Measurements from ENCODE around the gene ARHGAP27. TPM values are rescaled to one million over a fixed set of nuclear protein-coding genes. Genes with fewer than 3 reads are reported as not detected.
A peak's percentile ranks its signal among the peaks of the same experiment; 100 is the strongest.
"Not testable (repeated sequence)": the region's sequence is repeated elsewhere in the genome, so short reads cannot be mapped to it uniquely, and the experiment has no call there.

Gene ARHGAP27
- total RNA-seq, 4 donors from 2014 or later, result 194 to 489 (median 294) TPM

GRCh38 chr17:45451131-45451530, 18.5 kb upstream of the ARHGAP27 start:
- H3K36me3 ChIP-seq, result no peaks in the 10 kb centered on the region
- no peaks in the 10 kb centered on the region for H3K27me3 ChIP-seq
- H3K4me3 ChIP-seq, result no peak overlapping the region
- no peak for TF ChIP-seq POLR2AphosphoS5 (IDR thresholded peaks at IDR 0.05)
- H3K9me3 ChIP-seq, result no peaks in the 10 kb centered on the region
- H3K4me1 ChIP-seq, result peaks cover 0 to 17% (median 7%) of the 10 kb centered on the region in 4 donors
- intact Hi-C loops (cut with DNase I; ENCODE audit: low total_unique reads), result no loop called here
- no peak for DNase-seq
- in situ Hi-C loops (cut with MboI; ENCODE audit: low pct_ligation_motif_present in 1 of 4, low pct_unique_long_range_greater_than_20kb in 1 of 4, low sequenced_read_pairs in 3 of 4), result no loop called here
- H3K27ac ChIP-seq, result no peak overlapping the region
- 88% methylated on average over 8 of the region's 8 CpGs; no CpG with 5 or more reads in 1 of the 2 donors for WGBS, 2 donors (ENCODE audit: low coverage in 1 of 2)

GRCh38 chr17:45449708-45450329, 17.1 kb upstream of the ARHGAP27 start:
- H3K9me3 ChIP-seq; H3K4me3 ChIP-seq; H3K27ac ChIP-seq; H3K27me3 ChIP-seq; H3K36me3 ChIP-seq; DNase-seq; intact Hi-C loops (cut with DNase I; ENCODE audit: low total_unique reads): not testable (repeated sequence)
- H3K4me1 ChIP-seq, result peaks cover 0 to 17% (median 7%) of the 10 kb centered on the region in 4 donors
- in situ Hi-C loops (cut with MboI; ENCODE audit: low pct_ligation_motif_present in 1 of 4, low pct_unique_long_range_greater_than_20kb in 1 of 4, low sequenced_read_pairs in 3 of 4), result loop anchor here in 1 of 4 donors (25.0 kb wide), 1 partner anchor 137 kb away; no protein-coding TSS in a partner anchor
- WGBS, 2 donors (ENCODE audit: low coverage in 1 of 2), result 86 to 98% methylated on average over 1 of the region's 1 CpG

- H3K27me3 ChIP-seq; H3K9me3 ChIP-seq; H3K36me3 ChIP-seq; DNase-seq; H3K4me3 ChIP-seq; intact Hi-C loops (cut with DNase I; ENCODE audit: low total_unique reads): not testable (repeated sequence)
- peak overlapping the region in 1 of 4 donors; percentile 17 for H3K27ac ChIP-seq
- H3K4me1 ChIP-seq, result peaks cover 0 to 17% (median 7%) of the 10 kb centered on the region in 4 donors
- WGBS, 2 donors (ENCODE audit: low coverage in 1 of 2), result 97 to 100% methylated on average over 1 of the region's 1 CpG
- in situ Hi-C loops (cut with MboI; ENCODE audit: low pct_ligation_motif_present in 1 of 4, low pct_unique_long_range_greater_than_20kb in 1 of 4, low sequenced_read_pairs in 3 of 4), result loop anchor here in 1 of 4 donors (25.0 kb wide), 1 partner anchor 138 kb away; no protein-coding TSS in a partner anchor
Observed at GRCh38 chr17:45449260-45449659, 16.6 kb upstream of the ARHGAP27 start.

GRCh38 chr17:45448483-45448882, 15.8 kb upstream of the ARHGAP27 start:
- H3K27me3 ChIP-seq; H3K4me3 ChIP-seq; intact Hi-C loops (cut with DNase I; ENCODE audit: low total_unique reads); H3K36me3 ChIP-seq; DNase-seq; H3K9me3 ChIP-seq: not testable (repeated sequence)
- in situ Hi-C loops (cut with MboI; ENCODE audit: low pct_ligation_motif_present in 1 of 4, low pct_unique_long_range_greater_than_20kb in 1 of 4, low sequenced_read_pairs in 3 of 4), result loop anchor here in 1 of 4 donors (25.0 kb wide), 1 partner anchor 139 kb away; no protein-coding TSS in a partner anchor
- Histone ChIP-seq H3K4me1 (peaks cover 0 to 17% (median 7%) of the 10 kb centered on the region in 4 donors), H3K27ac (peak overlapping the region; percentile 71 to 84 (median 80))
- WGBS, 2 donors (ENCODE audit: low coverage in 1 of 2), result no CpG with 5 or more reads among the region's 1 CpG

GRCh38 chr17:45448066-45448465, 15.4 kb upstream of the ARHGAP27 start:
- H3K9me3 ChIP-seq; H3K27me3 ChIP-seq; H3K36me3 ChIP-seq; H3K4me3 ChIP-seq; intact Hi-C loops (cut with DNase I; ENCODE audit: low total_unique reads): not testable (repeated sequence)
- WGBS, 2 donors (ENCODE audit: low coverage in 1 of 2), result 33 to 61% methylated on average over 3 to 7 of the region's 7 CpGs
- peak; percentile 72 for DNase-seq
- H3K27ac ChIP-seq, result peak overlapping the region; percentile 71 to 84 (median 80)
- in situ Hi-C loops (cut with MboI; ENCODE audit: low pct_ligation_motif_present in 1 of 4, low pct_unique_long_range_greater_than_20kb in 1 of 4, low sequenced_read_pairs in 3 of 4), result loop anchor here in 1 of 4 donors (25.0 kb wide), 1 partner anchor 139 kb away; no protein-coding TSS in a partner anchor
- peaks cover 0 to 17% (median 7%) of the 10 kb centered on the region in 4 donors for H3K4me1 ChIP-seq

GRCh38 chr17:45447650-45448049, 15.0 kb upstream of the ARHGAP27 start:
- H3K4me1 ChIP-seq, result peaks cover 0 to 17% (median 7%) of the 10 kb centered on the region in 4 donors
- in situ Hi-C loops (cut with MboI; ENCODE audit: low pct_ligation_motif_present in 1 of 4, low pct_unique_long_range_greater_than_20kb in 1 of 4, low sequenced_read_pairs in 3 of 4), result loop anchor here in 1 of 4 donors (25.0 kb wide), 1 partner anchor 140 kb away; no protein-coding TSS in a partner anchor
- DNase-seq, result not testable (repeated sequence)

GRCh38 chr17:45446872-45447625, 14.4 kb upstream of the ARHGAP27 start:
- H3K4me3 ChIP-seq; H3K36me3 ChIP-seq; H3K27me3 ChIP-seq; DNase-seq; H3K9me3 ChIP-seq; intact Hi-C loops (cut with DNase I; ENCODE audit: low total_unique reads): not testable (repeated sequence)
- WGBS, 2 donors (ENCODE audit: low coverage in 1 of 2), result 87 to 100% methylated on average over 3 to 8 of the region's 8 CpGs
- in situ Hi-C loops (cut with MboI; ENCODE audit: low pct_ligation_motif_present in 1 of 4, low pct_unique_long_range_greater_than_20kb in 1 of 4, low sequenced_read_pairs in 3 of 4), result loop anchor here in 1 of 4 donors (25.0 kb wide), 1 partner anchor 140 kb away; no protein-coding TSS in a partner anchor
- peak overlapping the region; percentile 71 to 84 (median 80) for H3K27ac ChIP-seq
- H3K4me1 ChIP-seq, result peaks cover 0 to 17% (median 7%) of the 10 kb centered on the region in 4 donors

More at GRCh38 chr17:45447650-45448049, 15.0 kb upstream of the ARHGAP27 start:
- H3K9me3 ChIP-seq; H3K36me3 ChIP-seq; H3K4me3 ChIP-seq; intact Hi-C loops (cut with DNase I; ENCODE audit: low total_unique reads); H3K27me3 ChIP-seq: not testable (repeated sequence)
- WGBS, 2 donors (ENCODE audit: low coverage in 1 of 2), result 49 to 65% methylated on average over 9 to 14 of the region's 14 CpGs
- H3K27ac ChIP-seq, result peak overlapping the region; percentile 71 to 84 (median 80)

- H3K36me3 ChIP-seq; H3K4me3 ChIP-seq; H3K27me3 ChIP-seq; intact Hi-C loops (cut with DNase I; ENCODE audit: low total_unique reads); H3K9me3 ChIP-seq: not testable (repeated sequence)
- 58 to 98% methylated on average over 6 to 16 of the region's 16 CpGs for WGBS, 2 donors (ENCODE audit: low coverage in 1 of 2)
- peak; percentile 50 for DNase-seq
- H3K27ac ChIP-seq, result peak overlapping the region in 3 of 4 donors; percentile 29 to 82 (median 48)
- in situ Hi-C loops (cut with MboI; ENCODE audit: low pct_ligation_motif_present in 1 of 4, low pct_unique_long_range_greater_than_20kb in 1 of 4, low sequenced_read_pairs in 3 of 4), result loop anchor here in 1 of 4 donors (25.0 kb wide), 1 partner anchor 141 kb away; no protein-coding TSS in a partner anchor
- H3K4me1 ChIP-seq, result peaks cover 0 to 17% (median 7%) of the 10 kb centered on the region in 4 donors
Observed at GRCh38 chr17:45445901-45446743, 13.5 kb upstream of the ARHGAP27 start.
